CD14-positive monocyte (primary cell): ENCODE results near the gene SNAPC3. TPM values are rescaled to one million over a fixed set of nuclear protein-coding genes. Genes with fewer than 3 reads are reported as not detected.

ENCODE experiments used
- DNase-seq, 3 donors: peaks; one replicate each; pipeline ENCODE4 v3.0.0-alpha.2; 2011 to 2022
- H2AFZ ChIP-seq: 2 replicates; pipeline ENCODE4 v1.6.0; 2012; ENCODE audit warnings: mild to moderate bottlenecking, low read depth, low read length, inconsistent platforms; ENCODE audit not compliant: insufficient read depth, poor library complexity, severe bottlenecking
- H3K27ac ChIP-seq, 2 donors: 1 replicate in 1 of 2; 2 replicates in 1 of 2; pipeline ENCODE4 v1.5.1; 2012 to 2013; ENCODE audit warnings: low read length in 2 of 2, control low read depth in 1 of 2, inconsistent platforms in 1 of 2, low read depth in 1 of 2, mild to moderate bottlenecking in 1 of 2
- H3K27me3 ChIP-seq, 2 donors: one replicate each; pipeline versions ENCODE4 v1.6.0 to v1.6.1; 2011 to 2013; ENCODE audit warnings: low read length in 2 of 2; ENCODE audit not compliant: control insufficient read depth in 2 of 2, insufficient read depth in 2 of 2
- H3K36me3 ChIP-seq, 2 donors: replicated peaks in 1 of 2; 1 replicate in 1 of 2; 2 replicates in 1 of 2; pipeline versions ENCODE4 v1.5.1 to v1.6.1; 2012 to 2013; ENCODE audit warnings: low read length in 2 of 2, control low read depth in 1 of 2, inconsistent platforms in 1 of 2, mild to moderate bottlenecking in 1 of 2; ENCODE audit not compliant: insufficient read depth in 2 of 2, control insufficient read depth in 1 of 2
- H3K4me1 ChIP-seq, 2 donors: 1 replicate in 1 of 2; 2 replicates in 1 of 2; pipeline versions ENCODE4 v1.5.1 to v1.6.1; 2012 to 2013; ENCODE audit warnings: low read length in 2 of 2, control low read depth in 1 of 2, inconsistent platforms in 1 of 2, mild to moderate bottlenecking in 1 of 2, moderate library complexity in 1 of 2; ENCODE audit not compliant: insufficient read depth in 2 of 2, control insufficient read depth in 1 of 2
- H3K4me2 ChIP-seq: replicated peaks from 2 replicates; pipeline ENCODE3; 2012; ENCODE audit warnings: low read length, moderate library complexity, mild to moderate bottlenecking; ENCODE audit not compliant: poor library complexity, severe bottlenecking; ENCODE audit errors: extremely low read depth
- H3K4me3 ChIP-seq, 3 experiments: fragments of 200-600 bp in 1 of 3; sonication (generic) in 1 of 3; replicated peaks in 1 of 3; 1 replicate in 2 of 3; 2 replicates in 1 of 3; pipeline ENCODE4 v1.5.1; 2011 to 2013; ENCODE audit warnings: low read length in 3 of 3, mild to moderate bottlenecking in 3 of 3, control low read depth in 2 of 3, low read depth in 2 of 3, inconsistent platforms in 1 of 3, moderate library complexity in 1 of 3
- H3K79me2 ChIP-seq: 2 replicates; pipeline ENCODE4 v1.6.0; 2012; ENCODE audit warnings: mild to moderate bottlenecking, control low read depth, inconsistent platforms, low read length, moderate library complexity; ENCODE audit not compliant: insufficient read depth
- H3K9ac ChIP-seq: 2 replicates; pipeline ENCODE4 v1.6.0; 2017; ENCODE audit warnings: low read length, mild to moderate bottlenecking; ENCODE audit not compliant: insufficient read depth, poor library complexity, severe bottlenecking
- H3K9me3 ChIP-seq, 2 donors: replicated peaks in 1 of 2; 1 replicate in 1 of 2; 2 replicates in 1 of 2; pipeline versions ENCODE4 v1.5.1 to v1.6.1; 2012 to 2013; ENCODE audit warnings: low read length in 2 of 2, control low read depth in 1 of 2; ENCODE audit not compliant: control insufficient read depth in 1 of 2, insufficient read depth in 1 of 2
- H4K20me1 ChIP-seq: 2 replicates; pipeline ENCODE4 v1.6.0; 2012; ENCODE audit warnings: mild to moderate bottlenecking, low read length, control low read depth, moderate library complexity; ENCODE audit not compliant: insufficient read depth
- H3K27ac Mint-ChIP-seq, 7 donors: one replicate each; pipeline ENCODE4 v1.8.0; 2020; ENCODE audit warnings: mild to moderate bottlenecking in 7 of 7, mixed read lengths in 7 of 7, moderate library complexity in 6 of 7, inconsistent platforms in 2 of 7
- H3K27me3 Mint-ChIP-seq, 3 donors: one replicate each; pipeline ENCODE4 v1.8.0; 2021 to 2022; ENCODE audit warnings: low read depth in 3 of 3, mild to moderate bottlenecking in 3 of 3, mixed read lengths in 3 of 3, moderate library complexity in 3 of 3, inconsistent platforms in 1 of 3
- H3K36me3 Mint-ChIP-seq, 2 donors: one replicate each; pipeline ENCODE4 v1.8.0; 2020; ENCODE audit warnings: mixed read lengths in 2 of 2, inconsistent platforms in 1 of 2, mild to moderate bottlenecking in 1 of 2
- H3K4me1 Mint-ChIP-seq: one replicate; pipeline ENCODE4 v1.8.0; 2020; ENCODE audit warnings: mild to moderate bottlenecking, mixed read lengths
- H3K4me3 Mint-ChIP-seq, 2 donors: one replicate each; pipeline ENCODE4 v1.8.0; 2020; ENCODE audit warnings: mild to moderate bottlenecking in 2 of 2, mixed read lengths in 2 of 2, moderate library complexity in 1 of 2
- H3K9me3 Mint-ChIP-seq, 7 donors: one replicate each; pipeline ENCODE4 v1.8.0; 2020 to 2022; ENCODE audit warnings: mixed read lengths in 7 of 7, mild to moderate bottlenecking in 6 of 7, moderate library complexity in 6 of 7, inconsistent platforms in 2 of 7
- CTCF ChIP-seq: fragments of 200-600 bp; IDR thresholded peaks from one replicate; pipeline ENCODE4 v1.8.0; 2022; ENCODE audit warnings: antibody characterized with exemption, mild to moderate bottlenecking
- WGBS: methylation state at CpG from one replicate; pipeline ENCODE4 v1.1.5; 2013; ENCODE audit warnings: missing lambda C conversion rate; ENCODE audit not compliant: insufficient coverage; 5-methylcytosine and 5-hydroxymethylcytosine counted together
- intact Hi-C, 2 donors: fragments of 100-400 bp; cut with micrococcal nuclease; formaldehyde crosslinking; loops; one replicate each; pipeline versions ENCODE4 v1.15.0 to v1.15.1; 2023
- polyA plus RNA-seq, 3 donors: library from polyadenylated mRNA; depleted of rRNA in 1 of 3; unstranded in 2 of 3; stranded (reverse) in 1 of 3; fragments of 300-500 nt in 2 of 3; fragments of >200 nt in 1 of 3; fragmentation: Illumina TruSeq in 2 of 3; gene quantifications; 1 replicate in 2 of 3; 2 replicates in 1 of 3; pipeline ENCODE4 v1.2.3, GENCODE V29; 2012 to 2021

Gene SNAPC3
- polyA plus RNA-seq, 3 donors, result 10.9 to 15.8 (median 14.3) TPM

DNA sequence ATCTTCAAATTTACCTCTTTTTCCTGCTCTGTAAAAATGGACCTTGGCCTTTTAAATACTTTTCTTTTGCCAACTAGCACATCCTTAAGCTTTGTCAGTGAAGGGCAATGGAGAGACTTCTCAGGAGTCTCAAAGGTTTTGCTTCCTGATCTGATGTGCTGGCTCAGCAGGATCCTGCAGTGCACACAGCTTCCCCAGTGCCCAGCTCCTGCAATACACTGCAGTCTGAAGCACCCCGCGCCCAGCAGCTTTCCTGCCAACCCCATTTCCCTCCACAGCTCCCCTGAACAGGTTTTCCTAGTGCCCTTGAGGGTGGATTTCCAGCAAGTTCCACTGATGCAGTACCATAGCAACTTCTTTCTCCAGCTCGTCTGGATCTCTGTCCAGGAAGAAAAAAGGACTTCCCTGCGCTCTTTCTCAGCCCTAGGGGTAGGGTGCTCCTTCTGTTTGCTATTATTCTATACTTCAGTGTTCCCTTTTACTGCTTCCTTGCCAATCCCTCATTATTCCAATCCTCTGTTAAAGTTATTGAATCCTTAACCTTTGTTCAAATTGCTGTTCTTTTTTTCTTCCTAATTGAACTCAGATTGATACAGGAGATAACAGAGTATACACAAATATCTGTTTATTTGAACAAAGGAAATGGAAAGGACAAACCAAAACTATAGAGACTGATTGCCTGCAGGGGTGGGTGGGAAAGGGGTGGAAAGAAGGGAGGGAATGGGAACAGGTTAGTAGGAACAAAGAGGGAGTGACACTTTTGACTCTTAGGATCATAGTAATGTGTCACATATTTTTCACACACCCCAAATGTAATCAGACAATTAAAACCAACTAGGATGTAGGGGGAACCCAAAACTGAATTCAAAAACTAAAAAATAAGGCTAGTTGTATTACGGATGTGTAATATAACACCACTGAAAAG, 8.5 kb downstream of the SNAPC3 start:
- peaks cover 14 to 30% of the 10 kb centered on the region in 2 donors for H3K36me3 ChIP-seq
- WGBS, result 25% methylated on average over 2 of the region's 5 CpGs
- peak in 2 of 3 donors; percentile 14 to 37 for DNase-seq
- Mint-ChIP-seq H3K27ac (peak overlapping the region; percentile 81 to 93 (median 87)), H3K9me3 (no peaks in the 10 kb centered on the region), H3K4me1 (peaks cover 75% of the 10 kb centered on the region), H3K27me3 (peaks cover 0 to 2% (median 0%) of the 10 kb centered on the region in 3 donors), H3K4me3 (peak overlapping the region; percentile 66 to 85), H3K36me3 (peaks cover 28 to 41% of the 10 kb centered on the region in 2 donors)
- H3K79me2 ChIP-seq, result peaks cover 96% of the 10 kb centered on the region
- no peak overlapping the region for H3K9ac ChIP-seq
- no peaks in the 10 kb centered on the region for H3K27me3 ChIP-seq
- no peak for TF ChIP-seq CTCF
- H2AFZ ChIP-seq, result no peak overlapping the region
- H3K4me1 ChIP-seq, result peaks cover 56 to 79% of the 10 kb centered on the region in 2 donors
- peaks cover 5% of the 10 kb centered on the region for H4K20me1 ChIP-seq
- H3K4me2 ChIP-seq, result peak overlapping the region; percentile 58
- H3K4me3 ChIP-seq, result peak overlapping the region in 1 of 3 experiments; percentile 42
- peak overlapping the region; percentile 56 to 61 for H3K27ac ChIP-seq
- intact Hi-C loops, result no loop called here
- no peaks in the 10 kb centered on the region for H3K9me3 ChIP-seq

- Histone ChIP-seq H3K79me2 (peaks cover 96% of the 10 kb centered on the region), H3K36me3 (peaks cover 10 to 43% of the 10 kb centered on the region in 2 donors), H3K9me3 (no peaks in the 10 kb centered on the region), H4K20me1 (peaks cover 21% of the 10 kb centered on the region), H3K27me3 (no peaks in the 10 kb centered on the region), H2AFZ (no peak overlapping the region), H3K4me1 (peaks cover 39 to 59% of the 10 kb centered on the region in 2 donors), H3K4me2 (peak overlapping the region; percentile 71), H3K27ac (peak overlapping the region in 1 of 2 donors; percentile 85), H3K4me3 (peak overlapping the region in 2 of 3 experiments; percentile 22 to 57), H3K9ac (peak overlapping the region; percentile 15)
- peak overlapping the region; percentile 75 to 94 (median 86) for H3K27ac Mint-ChIP-seq
- peaks cover 64% of the 10 kb centered on the region for H3K4me1 Mint-ChIP-seq
- WGBS, result 0% methylated on average over 1 of the region's 4 CpGs
- DNase-seq, result peak; percentile 32 to 61 (median 60)
- peaks cover 0 to 2% (median 0%) of the 10 kb centered on the region in 3 donors for H3K27me3 Mint-ChIP-seq
- H3K36me3 Mint-ChIP-seq, result peaks cover 33 to 50% of the 10 kb centered on the region in 2 donors
- intact Hi-C loops, result no loop called here
- H3K4me3 Mint-ChIP-seq, result peak overlapping the region; percentile 42 to 81
- no peaks in the 10 kb centered on the region for H3K9me3 Mint-ChIP-seq
- TF ChIP-seq CTCF, result no peak
These were observed 10.5 kb downstream of the SNAPC3 start for GRCh38 chr9:15433191-15433590.
